Natural killer cell treated with Interleukin-12 subunit alpha and Interleukin-12 subunit beta and Interleukin-15 and Interleukin-18, amount 100 ng/mL, for 72 hours (primary cell): ENCODE data around the gene LRRC4. TPM values are rescaled to one million over a fixed set of nuclear protein-coding genes. Genes with fewer than 3 reads are reported as not detected.
A peak's percentile ranks its signal among the peaks of the same experiment; 100 is the strongest.

Experiments
- ATAC-seq, 2 donors: fragments of 150-1000 bp; cut with Tn5 transposase in 1 of 2; sonication (Bioruptor Pico), chemical (Tn5 transposase) in 1 of 2; 2 replicates each; pipeline ENCODE4 v1.10.0; 2021
- DNase-seq: peaks from one replicate; pipeline ENCODE4 v3.0.0; 2022; ENCODE audit warnings: low spot score
- H3K27ac Mint-ChIP-seq, 2 donors: 1 replicate in 1 of 2; 2 replicates in 1 of 2; pipeline ENCODE4 v1.8.0; 2022; ENCODE audit warnings: mixed read lengths in 2 of 2, mild to moderate bottlenecking in 1 of 2, moderate library complexity in 1 of 2
- H3K27me3 Mint-ChIP-seq, 2 donors: 1 replicate in 1 of 2; 2 replicates in 1 of 2; pipeline ENCODE4 v1.8.0; 2022; ENCODE audit warnings: mixed read lengths in 2 of 2
- H3K36me3 Mint-ChIP-seq: one replicate; pipeline ENCODE4 v1.8.0; 2022; ENCODE audit warnings: mixed read lengths
- H3K4me1 Mint-ChIP-seq, 2 donors: 1 replicate in 1 of 2; 2 replicates in 1 of 2; pipeline ENCODE4 v1.8.0; 2022; ENCODE audit warnings: low read depth in 2 of 2, mixed read lengths in 2 of 2, mild to moderate bottlenecking in 1 of 2
- H3K4me3 Mint-ChIP-seq: one replicate; pipeline ENCODE4 v1.8.0; 2022; ENCODE audit warnings: mixed read lengths
- H3K9me3 Mint-ChIP-seq: 2 replicates; pipeline ENCODE4 v1.8.0; 2022; ENCODE audit warnings: mixed read lengths
- total RNA-seq, 2 donors: library from RNA; stranded (reverse); gene quantifications; one replicate each; pipeline ENCODE4 v1.2.3, GENCODE V29; 2022

LRRC4 gene
- total RNA-seq, 2 donors from 2014 or later = 0.07 TPM; not detected in 1

GRCh38 chr7:128017862-128018845, 13.1 kb downstream of the LRRC4 start:
- H3K4me1 Mint-ChIP-seq = peaks cover 3 to 10% of the 10 kb centered on the region in 2 donors
- peaks cover 6% of the 10 kb centered on the region for H3K36me3 Mint-ChIP-seq
- no peak overlapping the region for H3K27ac Mint-ChIP-seq
- H3K9me3 Mint-ChIP-seq = no peaks in the 10 kb centered on the region
- no peaks in the 10 kb centered on the region for H3K27me3 Mint-ChIP-seq
- ATAC-seq (no peak), DNase-seq (no peak)
- no peak overlapping the region for H3K4me3 Mint-ChIP-seq

GRCh38 chr7:128017460-128017859, 13.8 kb downstream of the LRRC4 start:
- DNase-seq (no peak), ATAC-seq (no peak)
- Mint-ChIP-seq H3K4me1 (peaks cover 0 to 10% of the 10 kb centered on the region in 2 donors), H3K36me3 (peaks cover 6% of the 10 kb centered on the region), H3K27ac (no peak overlapping the region), H3K27me3 (no peaks in the 10 kb centered on the region), H3K9me3 (no peaks in the 10 kb centered on the region), H3K4me3 (no peak overlapping the region)

GRCh38 chr7:128014811-128015210, 16.4 kb downstream of the LRRC4 start:
- Mint-ChIP-seq H3K36me3 (no peaks in the 10 kb centered on the region), H3K27me3 (no peaks in the 10 kb centered on the region), H3K9me3 (no peaks in the 10 kb centered on the region), H3K4me1 (peaks cover 0 to 14% of the 10 kb centered on the region in 2 donors), H3K27ac (no peak overlapping the region), H3K4me3 (no peak overlapping the region)
- DNase-seq (no peak), ATAC-seq (no peak)

- peaks cover 0 to 8% of the 10 kb centered on the region in 2 donors for H3K4me1 Mint-ChIP-seq
- ATAC-seq (no peak), DNase-seq (no peak)
- H3K27me3 Mint-ChIP-seq = no peaks in the 10 kb centered on the region
- no peak overlapping the region for H3K27ac Mint-ChIP-seq
- no peaks in the 10 kb centered on the region for H3K36me3 Mint-ChIP-seq
- H3K9me3 Mint-ChIP-seq = no peaks in the 10 kb centered on the region
- no peak overlapping the region for H3K4me3 Mint-ChIP-seq
Observed at GRCh38 chr7:128011131-128011661, 20.0 kb downstream of the LRRC4 start.

GRCh38 chr7:128010391-128011127, 20.7 kb downstream of the LRRC4 start:
- no peak overlapping the region for H3K4me3 Mint-ChIP-seq
- H3K4me1 Mint-ChIP-seq = peaks cover 0 to 11% of the 10 kb centered on the region in 2 donors
- ATAC-seq = no peak
- no peaks in the 10 kb centered on the region for H3K36me3 Mint-ChIP-seq
- no peak for DNase-seq
- H3K27ac Mint-ChIP-seq = no peak overlapping the region
- H3K27me3 Mint-ChIP-seq = no peaks in the 10 kb centered on the region
- no peaks in the 10 kb centered on the region for H3K9me3 Mint-ChIP-seq

GRCh38 chr7:128008744-128009143, 22.5 kb downstream of the LRRC4 start:
- Mint-ChIP-seq H3K27ac (no peak overlapping the region), H3K4me3 (no peak overlapping the region), H3K27me3 (no peaks in the 10 kb centered on the region), H3K4me1 (peaks cover 5 to 12% of the 10 kb centered on the region in 2 donors), H3K36me3 (no peaks in the 10 kb centered on the region), H3K9me3 (no peaks in the 10 kb centered on the region)
- DNase-seq = no peak
- no peak for ATAC-seq

- no peaks in the 10 kb centered on the region for H3K27me3 Mint-ChIP-seq
- H3K27ac Mint-ChIP-seq = no peak overlapping the region
- ATAC-seq (no peak), DNase-seq (no peak)
- H3K4me3 Mint-ChIP-seq = no peak overlapping the region
- H3K4me1 Mint-ChIP-seq = peaks cover 10 to 18% of the 10 kb centered on the region in 2 donors
- no peaks in the 10 kb centered on the region for H3K9me3 Mint-ChIP-seq
- H3K36me3 Mint-ChIP-seq = no peaks in the 10 kb centered on the region
Observed at GRCh38 chr7:128008141-128008540, 23.1 kb downstream of the LRRC4 start.

- H3K4me3 Mint-ChIP-seq = no peak overlapping the region
- H3K4me1 Mint-ChIP-seq = peaks cover 10 to 16% of the 10 kb centered on the region in 2 donors
- H3K9me3 Mint-ChIP-seq = no peaks in the 10 kb centered on the region
- H3K27me3 Mint-ChIP-seq = no peaks in the 10 kb centered on the region
- ATAC-seq (no peak), DNase-seq (no peak)
- no peak overlapping the region for H3K27ac Mint-ChIP-seq
- no peaks in the 10 kb centered on the region for H3K36me3 Mint-ChIP-seq
Observed at GRCh38 chr7:128007303-128007680, 23.9 kb downstream of the LRRC4 start.

GRCh38 chr7:128006550-128007302, 24.5 kb downstream of the LRRC4 start:
- no peak overlapping the region for H3K4me3 Mint-ChIP-seq
- no peaks in the 10 kb centered on the region for H3K27me3 Mint-ChIP-seq
- H3K9me3 Mint-ChIP-seq = no peaks in the 10 kb centered on the region
- H3K4me1 Mint-ChIP-seq = peaks cover 10 to 16% of the 10 kb centered on the region in 2 donors
- no peaks in the 10 kb centered on the region for H3K36me3 Mint-ChIP-seq
- ATAC-seq (no peak), DNase-seq (no peak)
- H3K27ac Mint-ChIP-seq = no peak overlapping the region

GRCh38 chr7:128005759-128006159, 25.5 kb downstream of the LRRC4 start:
- ATAC-seq (no peak), DNase-seq (no peak)
- Mint-ChIP-seq H3K9me3 (no peaks in the 10 kb centered on the region), H3K36me3 (no peaks in the 10 kb centered on the region), H3K4me1 (peaks cover 10 to 19% of the 10 kb centered on the region in 2 donors), H3K4me3 (no peak overlapping the region), H3K27ac (no peak overlapping the region), H3K27me3 (no peaks in the 10 kb centered on the region)

GRCh38 chr7:128005117-128005516, 26.1 kb downstream of the LRRC4 start:
- H3K4me3 Mint-ChIP-seq = no peak overlapping the region
- no peak for DNase-seq
- no peaks in the 10 kb centered on the region for H3K9me3 Mint-ChIP-seq
- H3K27ac Mint-ChIP-seq = no peak overlapping the region
- H3K36me3 Mint-ChIP-seq = no peaks in the 10 kb centered on the region
- H3K4me1 Mint-ChIP-seq = peaks cover 10 to 17% of the 10 kb centered on the region in 2 donors
- H3K27me3 Mint-ChIP-seq = no peaks in the 10 kb centered on the region
- no peak for ATAC-seq

- no peak overlapping the region for H3K27ac Mint-ChIP-seq
- H3K36me3 Mint-ChIP-seq = no peaks in the 10 kb centered on the region
- H3K4me1 Mint-ChIP-seq = peaks cover 10 to 16% of the 10 kb centered on the region in 2 donors
- no peak for ATAC-seq
- DNase-seq = no peak
- no peak overlapping the region for H3K4me3 Mint-ChIP-seq
- no peaks in the 10 kb centered on the region for H3K27me3 Mint-ChIP-seq
- H3K9me3 Mint-ChIP-seq = no peaks in the 10 kb centered on the region
Observed at GRCh38 chr7:128004623-128005022, 26.6 kb downstream of the LRRC4 start.

GRCh38 chr7:128003787-128004186, 27.4 kb downstream of the LRRC4 start:
- Mint-ChIP-seq H3K36me3 (no peaks in the 10 kb centered on the region), H3K9me3 (no peaks in the 10 kb centered on the region), H3K27ac (no peak overlapping the region), H3K27me3 (no peaks in the 10 kb centered on the region), H3K4me3 (no peak overlapping the region), H3K4me1 (peaks cover 10 to 16% of the 10 kb centered on the region in 2 donors)
- ATAC-seq (peak; percentile 45 to 53), DNase-seq (no peak)
